GM21737 (cell line): ENCODE measurements around the gene SRGN.
"Not testable (repeated sequence)": the region's sequence is repeated elsewhere in the genome, so short reads cannot be mapped to it uniquely, and the experiment has no call there.

Source experiments
- ATAC-seq: cut with Tn5 transposase; IDR thresholded peaks from one replicate; pipeline ENCODE4 v1.9.1; 2021; ENCODE audit warnings: mild to moderate bottlenecking, moderate library complexity; ENCODE audit not compliant: unreplicated experiment

The SRGN gene, protein sequence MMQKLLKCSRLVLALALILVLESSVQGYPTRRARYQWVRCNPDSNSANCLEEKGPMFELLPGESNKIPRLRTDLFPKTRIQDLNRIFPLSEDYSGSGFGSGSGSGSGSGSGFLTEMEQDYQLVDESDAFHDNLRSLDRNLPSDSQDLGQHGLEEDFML

DNA sequence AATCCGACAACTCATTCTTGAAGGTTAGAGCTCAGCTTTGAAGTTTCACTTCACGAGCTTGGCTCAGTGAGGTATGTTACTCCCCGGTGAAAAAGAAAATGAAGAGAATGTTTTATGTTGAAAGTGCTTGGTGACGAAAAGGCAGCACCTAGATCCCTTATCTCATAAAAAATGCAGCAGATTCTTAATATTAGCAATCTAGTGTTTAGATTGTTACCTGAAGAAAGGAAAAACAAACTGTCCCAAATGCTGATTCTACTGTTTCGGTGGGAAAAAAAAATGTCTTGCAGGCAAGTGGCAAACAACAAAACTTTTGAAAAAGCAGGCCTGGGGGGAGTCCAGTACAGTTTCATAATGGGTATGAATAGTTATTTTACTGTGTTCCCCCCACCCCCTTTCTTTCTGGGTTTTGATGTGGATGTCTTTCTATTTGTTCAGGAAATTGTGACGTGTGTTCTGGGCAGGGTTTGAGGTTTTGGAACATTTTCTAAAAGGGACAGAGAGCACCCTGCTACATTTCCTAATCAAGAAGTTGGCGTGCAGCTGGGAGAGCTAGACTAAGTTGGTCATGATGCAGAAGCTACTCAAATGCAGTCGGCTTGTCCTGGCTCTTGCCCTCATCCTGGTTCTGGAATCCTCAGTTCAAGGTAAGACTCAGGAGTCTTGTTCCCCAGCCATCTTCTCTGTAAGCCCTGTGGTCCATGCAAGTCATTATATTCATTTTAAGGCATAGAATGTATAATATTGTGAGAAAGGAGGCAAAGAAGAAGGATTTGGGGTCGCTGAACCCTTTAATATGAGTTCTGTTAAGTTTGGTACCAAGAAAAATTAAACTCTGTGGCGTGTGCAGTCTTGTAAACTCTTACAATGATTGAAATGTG is at the start of gene SRGN:
Gene SRGN, plus strand, starts transcription at position 514 of the 881 bp plus-strand sequence. Its CDS starts 55 bp downstream, at position 569.
- ATAC-seq, result peak; percentile 51

DNA sequence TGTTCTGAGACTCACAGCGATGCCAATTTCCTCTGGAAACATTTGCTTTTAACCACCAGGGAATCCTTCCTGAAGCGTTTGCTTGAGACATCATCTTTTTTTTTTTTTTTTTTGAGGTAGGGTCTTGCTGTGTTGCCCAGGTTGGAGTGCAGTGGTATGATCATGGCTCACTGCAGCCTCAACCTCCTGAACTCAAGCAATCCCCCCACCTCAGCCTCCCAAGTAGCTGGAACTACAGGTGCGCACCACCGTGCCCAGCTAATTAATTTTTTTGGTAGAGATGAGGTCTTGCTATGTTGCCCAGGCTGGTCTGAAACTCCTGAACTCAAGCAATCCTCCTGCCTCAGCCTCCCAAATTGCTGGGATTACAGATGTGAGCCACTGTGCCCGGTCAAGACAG is 47.0 kb upstream of the SRGN start:
- ATAC-seq, result not testable (repeated sequence)

DNA sequence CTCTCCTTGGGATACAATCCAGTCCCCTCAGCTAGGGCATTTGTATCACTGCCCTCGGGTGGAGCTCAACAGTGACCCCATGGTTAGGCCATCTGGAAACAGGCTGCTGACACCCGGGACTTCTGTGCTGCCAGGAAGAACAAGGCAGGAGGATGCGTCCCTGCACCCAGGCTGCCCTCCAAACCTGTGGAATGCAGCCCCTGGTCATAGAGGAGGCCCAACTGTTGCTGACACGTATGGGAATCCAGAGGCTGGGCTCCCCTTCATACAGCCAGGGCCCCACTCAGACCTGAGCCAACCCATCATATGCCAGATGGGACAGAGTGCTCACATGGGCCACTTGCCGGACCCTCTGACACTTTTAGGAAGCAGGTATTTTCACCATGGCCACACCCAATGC is 45.5 kb upstream of the SRGN start:
- ATAC-seq, result no peak

GRCh38 chr10:69042838-69043237 is 45.1 kb upstream of the SRGN start:
- no peak for ATAC-seq

DNA sequence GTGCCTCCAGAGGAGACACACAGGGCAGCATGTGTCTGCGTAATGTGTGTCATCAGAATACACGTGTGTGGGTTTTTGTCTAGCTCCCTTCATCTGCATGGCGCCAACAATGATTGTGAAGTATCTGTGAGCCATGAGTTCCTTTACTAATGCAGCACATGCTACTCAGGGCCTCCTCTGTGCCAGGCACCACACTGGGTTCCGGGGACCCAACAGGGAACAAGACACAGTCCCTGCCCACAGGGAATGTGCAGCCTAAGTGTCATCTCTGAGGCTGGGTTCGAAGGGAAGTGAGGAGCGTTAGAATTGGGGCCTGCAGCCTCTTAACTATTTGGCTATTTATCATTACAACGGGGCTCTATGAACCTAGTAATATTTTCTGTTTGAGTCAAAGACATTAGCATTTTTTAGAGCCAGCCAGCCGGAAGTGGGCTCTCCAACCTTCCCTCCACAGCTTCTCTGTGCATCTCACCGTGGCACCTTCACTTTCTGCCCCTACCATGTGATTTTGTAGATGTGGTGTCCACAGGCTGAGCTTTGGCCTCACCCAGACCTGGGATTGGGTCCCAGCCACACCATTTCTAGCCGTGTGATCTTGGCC is 43.9 kb upstream of the SRGN start:
- peak; percentile 44 for ATAC-seq

- ATAC-seq, result no peak
Observed at GRCh38 chr10:69044546-69044945, 43.4 kb upstream of the SRGN start.

- peak; percentile 58 for ATAC-seq
Observed at GRCh38 chr10:69045441-69046300, 42.2 kb upstream of the SRGN start.

DNA sequence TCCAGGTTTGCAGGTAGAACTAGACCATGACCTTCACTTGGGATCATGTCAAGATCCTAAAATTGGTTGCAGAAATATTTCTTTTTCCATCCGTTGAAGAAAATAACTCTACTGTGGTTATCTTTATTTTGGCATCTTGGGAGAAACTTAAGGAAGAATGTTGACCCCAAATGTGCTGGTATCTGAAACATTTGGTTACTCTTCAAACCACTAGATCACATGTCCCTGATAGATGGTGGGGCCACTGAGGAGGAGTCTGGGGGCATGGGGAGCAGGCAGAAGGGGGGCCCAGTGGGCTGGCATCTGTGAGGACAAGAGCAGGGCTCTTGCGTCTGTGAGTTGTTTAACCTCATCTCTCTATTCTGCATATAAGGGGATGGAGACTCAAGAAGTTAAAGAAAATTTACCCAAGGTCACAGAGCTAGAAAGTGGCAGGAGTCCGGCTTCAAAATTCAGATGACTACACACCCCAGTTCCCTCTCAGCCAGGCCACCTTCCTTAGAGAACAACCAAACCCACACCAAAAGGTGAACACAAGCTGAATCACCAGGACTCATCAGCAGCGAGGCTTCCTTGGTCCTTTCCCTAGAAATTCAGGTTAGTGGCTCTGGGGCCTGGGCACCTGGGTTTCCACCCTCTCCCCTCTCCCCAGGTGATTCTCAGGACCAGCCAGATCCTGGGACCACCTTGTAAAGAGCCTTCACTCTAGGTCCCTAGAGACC is 40.6 kb upstream of the SRGN start:
- ATAC-seq, result no peak

DNA sequence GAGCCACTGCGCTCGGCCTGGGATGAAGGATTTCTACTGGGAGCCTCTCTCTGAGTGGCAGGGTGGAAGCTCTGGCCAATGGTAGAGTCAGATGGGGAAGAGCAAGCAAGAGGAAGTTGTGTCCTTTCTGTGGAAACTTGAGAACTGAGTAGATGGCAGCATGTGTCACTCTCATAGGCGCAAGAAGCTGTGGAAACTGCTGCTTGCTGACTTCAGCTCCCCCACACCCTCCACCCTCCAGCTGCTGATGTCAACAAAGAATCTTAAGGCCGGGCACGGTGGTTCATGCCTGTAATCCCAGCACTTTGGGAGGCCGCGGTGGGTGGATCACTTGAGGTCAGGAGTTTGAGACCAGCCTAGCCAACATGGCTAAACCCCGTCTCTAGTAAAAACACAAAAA is 39.8 kb upstream of the SRGN start:
- ATAC-seq, result no peak

DNA sequence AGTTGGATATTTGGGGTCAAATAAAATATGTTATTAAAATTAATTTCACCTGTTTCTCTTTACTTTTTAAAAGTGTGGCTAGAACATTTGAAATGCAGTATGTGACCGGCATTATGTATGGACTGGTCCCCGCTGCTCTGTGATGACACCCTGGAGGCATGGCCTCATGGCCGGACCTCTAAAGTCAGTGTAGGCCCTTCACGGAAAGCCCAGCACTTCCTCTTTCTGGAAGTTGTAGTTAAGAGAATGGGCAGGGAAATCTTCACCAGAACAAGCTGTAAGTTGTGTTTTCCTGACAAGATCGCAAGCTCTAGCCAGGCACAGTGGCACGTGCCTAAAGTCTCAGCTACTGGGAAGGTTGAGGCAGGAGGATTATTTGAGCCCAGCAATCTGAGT is 38.3 kb upstream of the SRGN start:
- no peak for ATAC-seq

GRCh38 chr10:69051303-69051702 is 36.6 kb upstream of the SRGN start:
- ATAC-seq, result no peak

- ATAC-seq, result no peak
Observed at GRCh38 chr10:69051710-69052487, 36.0 kb upstream of the SRGN start.

- ATAC-seq, result no peak
Observed at GRCh38 chr10:69052736-69053135, 35.2 kb upstream of the SRGN start.

DNA sequence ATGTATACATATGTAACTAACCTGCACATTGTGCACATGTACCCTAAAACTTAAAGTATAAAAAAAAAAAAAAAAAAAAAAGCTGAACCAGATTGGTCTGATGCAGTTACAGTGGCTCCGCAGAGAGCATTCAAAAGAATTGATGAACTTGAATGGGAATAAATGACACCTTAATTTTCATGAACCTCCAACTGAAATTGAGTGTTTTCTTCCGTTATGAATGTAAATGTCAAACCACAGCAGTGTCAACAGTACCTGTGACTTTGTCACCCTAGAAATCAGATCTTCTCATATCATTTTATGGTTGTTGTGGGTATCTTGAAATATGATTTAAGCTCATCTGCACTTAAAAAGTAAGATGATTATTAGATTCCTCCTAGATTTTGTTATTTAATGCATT is 32.7 kb upstream of the SRGN start:
- ATAC-seq, result no peak

DNA sequence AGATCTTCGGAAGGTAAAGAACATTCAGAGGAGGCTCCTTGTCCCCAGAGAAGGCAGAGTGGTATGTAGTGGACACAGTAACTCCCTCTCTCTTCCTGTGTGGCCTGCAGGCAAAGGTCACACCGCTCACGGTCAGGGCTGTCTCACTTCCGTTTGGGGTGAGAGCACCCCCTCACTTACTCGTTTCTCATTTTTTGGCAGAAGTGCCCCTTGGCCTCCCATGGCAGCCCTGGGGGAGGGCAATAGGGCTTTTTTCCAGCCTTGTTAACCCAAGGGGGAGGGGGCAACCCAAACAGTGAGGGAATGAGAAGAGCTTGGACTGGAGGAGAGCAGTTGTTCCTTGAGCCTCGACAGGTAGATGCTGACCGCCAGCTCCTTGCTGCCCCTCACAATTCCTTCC is 31.8 kb upstream of the SRGN start:
- ATAC-seq, result no peak

GRCh38 chr10:69056536-69057260 is 31.2 kb upstream of the SRGN start:
- no peak for ATAC-seq

GRCh38 chr10:69057261-69057950 is 30.5 kb upstream of the SRGN start:
- no peak for ATAC-seq

DNA sequence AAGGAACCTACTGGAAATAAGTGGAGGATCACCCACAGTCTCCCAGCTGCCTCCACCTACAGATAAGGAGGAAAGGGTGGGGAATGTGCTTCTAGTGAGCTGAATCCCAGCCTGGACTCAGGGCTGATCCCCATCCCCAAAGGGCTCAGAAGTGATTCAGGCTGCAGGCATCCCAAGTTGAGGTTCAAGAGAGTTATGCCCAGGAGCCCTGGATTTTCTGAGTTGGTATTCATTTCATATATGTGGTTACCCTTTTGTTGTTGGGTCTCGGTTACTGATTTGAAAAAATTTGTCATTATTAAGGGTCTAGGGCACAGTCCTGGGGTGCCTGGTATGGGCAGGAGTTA is 30.0 kb upstream of the SRGN start:
- no peak for ATAC-seq
